ENCODE measurements around the gene MRO.

GRCh38 chr18:50826027-50826426 is 6.2 kb upstream of the MRO start:
- TF ChIP-seq CTCF (conservative IDR thresholded peaks at IDR 0.05) = no peak
- no peak for TF ChIP-seq ZFX (IDR thresholded peaks at IDR 0.05)
